Measurements from ENCODE around the gene TPST1.

DNA sequence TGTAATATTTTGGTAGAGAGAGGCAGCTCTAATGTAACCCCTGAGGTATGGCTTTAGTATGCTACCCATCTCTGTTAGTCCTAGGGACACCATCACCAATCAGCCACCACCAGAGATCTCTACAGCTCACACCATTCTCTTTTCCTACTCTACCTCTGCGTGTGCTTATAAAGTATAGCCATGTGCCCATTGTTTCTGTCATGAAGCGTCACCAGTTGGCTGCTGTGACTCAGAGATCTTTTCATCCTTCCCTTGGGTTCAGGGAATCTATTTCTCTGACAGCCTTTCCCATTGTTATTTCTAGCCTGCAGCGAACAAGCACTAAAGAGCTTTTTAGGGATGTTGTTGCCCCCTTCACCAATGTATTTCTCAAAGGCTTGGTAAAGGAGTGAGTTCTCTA is 103.3 kb downstream of the TPST1 start:
- TF ChIP-seq, protein P1, sequence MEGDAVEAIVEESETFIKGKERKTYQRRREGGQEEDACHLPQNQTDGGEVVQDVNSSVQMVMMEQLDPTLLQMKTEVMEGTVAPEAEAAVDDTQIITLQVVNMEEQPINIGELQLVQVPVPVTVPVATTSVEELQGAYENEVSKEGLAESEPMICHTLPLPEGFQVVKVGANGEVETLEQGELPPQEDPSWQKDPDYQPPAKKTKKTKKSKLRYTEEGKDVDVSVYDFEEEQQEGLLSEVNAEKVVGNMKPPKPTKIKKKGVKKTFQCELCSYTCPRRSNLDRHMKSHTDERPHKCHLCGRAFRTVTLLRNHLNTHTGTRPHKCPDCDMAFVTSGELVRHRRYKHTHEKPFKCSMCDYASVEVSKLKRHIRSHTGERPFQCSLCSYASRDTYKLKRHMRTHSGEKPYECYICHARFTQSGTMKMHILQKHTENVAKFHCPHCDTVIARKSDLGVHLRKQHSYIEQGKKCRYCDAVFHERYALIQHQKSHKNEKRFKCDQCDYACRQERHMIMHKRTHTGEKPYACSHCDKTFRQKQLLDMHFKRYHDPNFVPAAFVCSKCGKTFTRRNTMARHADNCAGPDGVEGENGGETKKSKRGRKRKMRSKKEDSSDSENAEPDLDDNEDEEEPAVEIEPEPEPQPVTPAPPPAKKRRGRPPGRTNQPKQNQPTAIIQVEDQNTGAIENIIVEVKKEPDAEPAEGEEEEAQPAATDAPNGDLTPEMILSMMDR (IDR thresholded peaks at IDR 0.05) = no peak
- TF ChIP-seq POLR2A (IDR thresholded peaks at IDR 0.05) = no peak
- TF ChIP-seq EP300 (IDR thresholded peaks at IDR 0.05) = no peak
- TF ChIP-seq POLR2AphosphoS5 (IDR thresholded peaks at IDR 0.05) = no peak
